HG03571 (cell line): Measurements from ENCODE around the gene BLNK.

Experiments used
- ATAC-seq: cut with Tn5 transposase; IDR thresholded peaks from one replicate; pipeline ENCODE4 v1.9.1; 2021; ENCODE audit not compliant: unreplicated experiment

Gene BLNK

DNA sequence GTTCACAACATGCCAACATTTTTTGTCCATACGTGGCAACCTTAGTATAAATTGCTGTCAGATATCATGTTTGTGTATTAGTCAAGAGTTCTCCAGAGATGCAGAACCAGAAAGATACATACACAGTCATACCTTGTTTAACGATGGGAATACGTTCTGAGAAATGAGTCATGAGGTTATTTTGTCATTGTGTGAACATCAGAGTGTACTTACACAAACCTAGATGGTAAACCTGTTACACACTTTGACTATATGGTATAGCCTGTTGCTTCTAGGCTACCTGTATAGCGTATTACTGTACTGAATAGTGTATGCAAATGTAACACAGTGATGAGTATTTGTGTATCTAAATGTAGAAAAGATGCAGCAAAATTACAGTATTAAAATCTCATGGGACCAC lies 118.9 kb downstream of the BLNK start:
- no peak for ATAC-seq
